ENCODE data around the gene PTTG1IP.
"Not testable (repeated sequence)": the region's sequence is repeated elsewhere in the genome, so short reads cannot be mapped to it uniquely, and the experiment has no call there.

Gene PTTG1IP, protein sequence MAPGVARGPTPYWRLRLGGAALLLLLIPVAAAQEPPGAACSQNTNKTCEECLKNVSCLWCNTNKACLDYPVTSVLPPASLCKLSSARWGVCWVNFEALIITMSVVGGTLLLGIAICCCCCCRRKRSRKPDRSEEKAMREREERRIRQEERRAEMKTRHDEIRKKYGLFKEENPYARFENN

DNA sequence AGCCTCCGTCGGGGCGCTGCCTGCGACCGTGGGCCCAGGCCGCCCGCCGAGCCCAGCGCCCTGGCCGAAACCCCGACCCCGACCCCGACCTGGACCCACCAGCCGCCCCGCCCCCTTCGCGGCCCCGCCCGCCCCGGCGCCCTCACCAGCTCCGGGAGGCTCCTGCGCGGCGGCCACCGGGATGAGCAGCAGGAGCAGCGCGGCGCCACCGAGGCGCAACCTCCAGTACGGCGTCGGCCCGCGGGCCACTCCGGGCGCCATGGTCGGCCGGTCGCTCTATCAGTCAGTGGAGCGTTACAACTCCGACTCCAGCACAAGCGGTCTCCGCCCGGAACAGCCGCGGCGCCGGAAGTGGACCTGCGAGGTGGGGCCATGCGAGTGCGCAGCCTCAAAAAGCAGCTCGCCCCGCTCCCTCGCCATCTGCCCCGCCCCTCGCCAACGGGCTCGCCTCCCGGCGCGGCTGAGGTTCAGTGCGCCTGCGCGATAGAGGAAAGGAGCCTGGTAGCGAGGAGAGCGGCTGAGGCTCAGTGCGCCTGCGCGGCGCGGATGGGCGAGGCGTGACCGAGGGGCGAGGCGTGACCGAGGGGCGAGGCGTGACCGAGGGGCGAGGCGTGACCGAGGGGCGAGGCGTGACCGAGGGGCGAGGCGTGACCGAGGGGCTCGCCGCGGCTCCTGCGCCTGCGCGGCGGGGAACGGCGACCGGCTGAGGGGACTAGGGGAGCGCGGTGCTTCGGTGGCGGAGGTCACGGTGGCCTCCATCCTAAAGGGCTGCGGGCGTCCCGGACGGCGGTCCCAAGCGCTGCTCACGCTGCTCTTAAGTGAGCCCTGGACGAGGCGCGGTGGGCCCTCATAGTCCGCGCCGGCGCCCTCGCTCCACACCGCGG, at the start of gene PTTG1IP:
Gene PTTG1IP, minus strand, starts transcription at position 335 of the 884 bp plus-strand sequence. Its CDS starts 74 bp downstream, at position 261.
- peak; percentile 99 for DNase-seq (ENCODE audit: low read depth in 1 of 2, low spot score in 1 of 2)

DNA sequence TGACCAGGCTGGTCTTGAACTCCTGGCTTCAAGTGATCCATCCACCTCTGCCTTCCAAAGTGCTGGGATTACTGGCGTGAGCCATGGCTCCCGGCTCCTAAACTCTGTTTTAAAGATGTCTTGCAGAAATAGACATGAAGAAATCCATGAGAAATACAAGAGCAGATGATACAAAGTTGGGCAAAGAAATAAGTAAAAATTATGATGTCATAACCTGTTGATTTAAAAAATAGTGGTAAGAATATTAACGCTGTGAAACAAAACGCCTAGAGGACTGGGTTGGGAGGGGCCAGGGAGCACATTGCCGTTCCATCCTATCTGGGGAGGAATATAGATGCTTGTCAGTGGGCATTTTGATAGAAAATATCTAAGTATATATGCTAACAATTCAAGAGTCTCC, 48.4 kb upstream of the PTTG1IP start:
- no peak for DNase-seq (ENCODE audit: low read depth in 1 of 2, low spot score in 1 of 2)

DNA sequence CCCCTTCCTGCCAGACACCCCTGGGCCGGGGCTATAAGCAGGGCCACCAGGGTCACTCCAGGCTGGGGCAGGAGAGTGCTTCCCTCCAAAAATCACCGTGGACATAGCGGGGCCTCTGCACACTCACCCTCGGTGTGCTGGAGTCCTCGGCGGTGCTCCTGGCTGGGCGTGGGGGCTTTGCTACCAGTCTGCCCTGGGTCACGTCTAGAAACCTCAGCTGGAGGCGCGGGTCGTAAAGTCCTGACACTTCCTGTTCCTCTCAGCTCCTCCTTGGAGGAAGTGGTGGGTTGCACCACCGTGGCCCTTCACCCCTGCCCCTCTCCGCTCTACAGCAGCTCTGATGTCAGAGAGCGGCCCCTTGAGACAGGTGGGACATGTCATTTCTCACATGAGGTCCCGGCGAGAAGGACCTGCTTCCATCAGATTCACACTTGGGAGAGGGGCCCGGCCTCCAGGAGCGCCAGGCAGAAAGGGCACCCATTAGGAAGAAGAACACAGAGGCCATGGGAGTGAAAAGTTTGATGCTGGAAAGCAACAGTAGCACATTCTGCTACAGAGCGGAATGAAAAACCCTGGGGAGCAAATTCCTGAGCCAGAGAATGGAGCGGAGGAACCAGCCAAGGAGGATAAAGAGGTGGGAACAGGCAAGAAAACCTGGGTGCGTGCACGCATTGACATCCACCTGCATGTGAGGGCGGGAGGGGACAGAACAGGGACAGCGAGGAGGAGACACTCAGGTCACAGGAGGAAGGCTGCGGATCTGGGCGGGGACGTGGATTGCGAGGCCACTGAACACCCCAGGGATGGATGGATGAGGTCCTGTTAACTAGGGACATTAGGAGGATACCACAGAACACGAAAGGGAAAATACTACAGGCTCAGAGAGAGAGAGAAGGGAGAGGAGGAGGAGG, 47.5 kb upstream of the PTTG1IP start, which contains the start of gene ITGB2:
Gene ITGB2, minus strand, starts transcription at position 206 of the 911 bp plus-strand sequence. CDS start 10,117 bp downstream, outside the sequence.
- peak in 1 of 2 donors; percentile 37 for DNase-seq (ENCODE audit: low read depth in 1 of 2, low spot score in 1 of 2)

DNA sequence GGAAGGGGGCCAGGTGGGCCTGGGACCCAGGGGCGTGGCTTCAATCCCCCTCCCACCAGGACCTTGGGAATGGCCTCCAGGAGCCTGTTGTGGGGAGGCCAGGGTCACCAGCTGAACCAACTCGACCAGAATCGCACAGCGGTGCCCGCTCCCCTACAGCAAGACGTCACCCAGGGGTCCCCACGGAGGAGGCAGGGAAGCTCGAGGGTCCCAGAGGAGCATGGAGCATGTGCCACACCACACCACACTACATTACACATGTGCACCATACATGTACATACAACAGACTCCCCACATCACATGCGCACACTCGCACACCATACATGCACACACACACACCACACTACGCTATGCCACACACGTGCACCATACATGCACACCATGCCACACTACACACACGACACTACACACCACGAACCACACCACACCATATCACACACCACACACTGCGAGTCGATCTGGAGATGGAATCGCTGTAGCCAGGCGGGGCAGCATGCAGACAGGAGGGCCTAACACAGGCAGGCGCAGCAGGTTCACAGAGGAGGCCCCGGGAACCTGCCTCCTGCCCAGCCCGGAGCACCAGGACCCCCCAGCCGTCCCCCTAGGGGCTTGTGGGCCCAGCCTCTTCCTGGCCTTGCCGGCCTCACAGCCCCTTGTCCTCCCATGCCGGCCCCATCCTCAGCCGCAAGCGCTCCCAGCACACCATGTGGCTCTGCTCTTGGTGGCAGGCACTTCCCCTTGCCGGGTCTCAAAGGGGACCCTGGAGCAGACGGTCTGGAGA, 46.6 kb upstream of the PTTG1IP start:
- no peak for DNase-seq (ENCODE audit: low read depth in 1 of 2, low spot score in 1 of 2)

DNA sequence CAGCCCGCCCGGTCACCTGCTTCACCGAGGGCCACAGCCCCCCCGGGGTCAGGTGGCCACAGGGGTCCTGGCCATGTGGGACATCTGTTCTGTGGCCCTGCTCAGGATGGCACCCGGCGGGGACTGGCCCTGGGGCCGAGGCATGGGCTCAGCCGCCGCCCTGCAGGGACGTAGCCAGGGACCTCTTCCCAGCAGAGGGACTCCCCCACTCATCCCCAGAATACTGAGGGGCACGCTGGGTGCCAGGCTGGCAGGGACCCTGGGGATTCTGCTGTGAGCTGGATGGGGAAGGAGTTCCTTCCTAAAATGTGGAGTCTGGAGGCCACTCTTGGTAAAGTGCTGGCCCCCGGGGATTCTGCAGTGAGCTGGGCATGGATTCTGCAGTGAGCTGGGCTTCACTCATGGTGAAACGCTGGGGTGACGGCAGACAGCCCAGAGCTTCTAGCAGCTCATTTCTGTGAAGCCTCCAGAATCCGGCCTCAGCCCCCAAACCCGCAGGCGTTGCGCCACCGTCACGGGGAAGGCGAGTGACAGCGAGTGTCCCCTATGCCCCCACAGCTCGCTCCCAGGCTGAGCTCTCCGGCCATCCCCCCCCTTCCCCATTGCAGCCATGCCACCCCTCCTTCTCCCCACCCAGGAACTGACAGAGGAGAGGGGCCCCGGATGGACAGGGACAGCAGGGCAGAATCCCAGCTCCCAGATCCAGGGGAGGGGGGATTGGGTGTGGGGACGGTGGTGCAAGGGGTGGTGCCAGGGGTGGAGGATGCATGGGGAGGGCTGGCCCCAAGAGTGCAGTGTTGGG, 45.8 kb upstream of the PTTG1IP start:
- no peak for DNase-seq (ENCODE audit: low read depth in 1 of 2, low spot score in 1 of 2)

DNA sequence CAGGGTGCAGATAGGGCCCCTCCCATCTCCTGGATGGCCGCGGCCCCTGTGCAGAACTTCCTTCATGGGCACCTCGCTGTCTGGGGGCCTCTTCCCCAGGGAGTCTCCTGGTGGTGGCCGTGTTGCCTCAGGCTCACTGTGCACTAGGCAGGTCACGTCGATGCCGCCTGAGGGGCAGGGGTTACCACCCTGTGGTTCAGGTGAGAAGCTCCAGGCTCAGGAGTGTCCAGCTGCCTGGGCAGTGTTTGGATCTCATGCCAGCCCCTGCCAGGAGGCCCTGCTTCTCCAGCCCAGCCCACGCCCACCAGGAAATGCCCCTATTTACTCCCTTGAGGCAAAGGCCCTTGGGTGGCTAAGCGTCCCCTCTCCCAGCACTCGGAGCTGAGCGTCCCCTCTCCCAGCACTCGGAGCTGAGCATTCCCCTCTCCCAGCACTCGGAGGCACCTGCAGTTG, 45.1 kb upstream of the PTTG1IP start:
- DNase-seq (ENCODE audit: low read depth in 1 of 2, low spot score in 1 of 2), result no peak

DNA sequence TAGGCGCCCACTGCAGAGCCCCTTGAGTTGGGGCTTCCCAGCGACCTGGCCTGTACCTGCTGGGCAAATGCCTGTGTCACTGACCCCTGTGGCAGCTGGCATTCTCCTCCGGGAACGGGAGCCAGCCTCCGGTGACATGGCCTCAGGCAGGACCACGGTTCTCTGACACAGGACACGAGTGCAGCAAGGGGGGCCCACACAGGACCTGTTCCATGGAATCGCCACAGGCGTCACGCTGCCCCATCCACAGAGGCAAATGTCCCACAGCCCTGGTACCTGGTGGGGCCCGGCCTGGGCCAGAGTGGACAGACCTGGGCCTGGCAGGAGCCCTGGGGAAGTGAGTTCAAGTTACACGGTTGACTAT, 44.6 kb upstream of the PTTG1IP start:
- no peak for DNase-seq (ENCODE audit: low read depth in 1 of 2, low spot score in 1 of 2)

DNA sequence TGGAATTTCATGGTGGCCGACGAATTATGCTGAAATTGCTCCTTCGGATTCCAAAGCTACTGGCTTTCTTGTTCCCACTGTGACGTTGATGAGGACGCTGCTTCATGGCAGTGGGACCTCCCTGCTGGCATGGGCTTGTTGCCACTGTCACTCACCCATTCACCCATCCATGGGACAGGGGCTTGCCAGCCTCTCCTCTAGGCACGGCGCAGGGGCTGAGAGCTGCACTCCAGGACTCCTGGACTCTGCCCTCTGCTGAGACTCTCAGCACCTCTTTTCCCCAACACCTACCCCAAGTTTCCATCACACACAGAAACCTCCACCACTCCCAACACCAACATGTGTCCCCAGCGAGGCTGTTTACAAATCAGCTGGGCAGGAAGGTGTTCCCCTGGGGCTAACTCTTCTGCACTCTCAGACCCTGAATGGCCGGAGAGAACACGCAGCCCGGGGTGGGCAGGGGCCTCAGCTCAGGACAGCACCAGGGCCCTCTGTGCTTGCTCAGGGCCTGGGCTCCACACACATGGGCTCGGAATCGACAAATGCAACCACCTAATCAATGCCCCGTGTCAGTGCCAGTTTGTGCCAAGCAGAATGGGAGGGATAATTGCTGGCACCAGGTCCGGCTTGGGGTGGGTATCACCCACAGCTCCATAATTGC, 44.1 kb upstream of the PTTG1IP start:
- DNase-seq (ENCODE audit: low read depth in 1 of 2, low spot score in 1 of 2), result no peak

DNA sequence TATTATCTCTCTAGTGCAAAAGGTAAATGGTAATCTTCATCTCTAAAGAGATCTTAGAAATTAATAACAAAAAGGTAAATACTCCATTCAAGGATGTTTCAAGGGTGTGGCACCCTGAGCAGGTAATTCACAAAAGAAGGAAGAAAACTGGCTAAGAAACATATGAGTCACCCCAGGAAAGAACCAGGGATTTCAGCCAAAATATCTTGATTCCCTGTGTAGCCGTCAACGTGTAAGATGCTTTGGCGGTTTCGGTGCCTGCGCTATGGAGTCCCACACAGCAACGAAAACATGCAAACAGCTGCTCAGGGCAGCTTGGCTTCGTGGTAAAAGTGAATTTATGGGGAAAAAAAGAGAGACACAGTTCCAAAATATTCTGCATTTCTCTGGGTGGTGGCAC, 43.5 kb upstream of the PTTG1IP start:
- no peak for DNase-seq (ENCODE audit: low read depth in 1 of 2, low spot score in 1 of 2)

DNA sequence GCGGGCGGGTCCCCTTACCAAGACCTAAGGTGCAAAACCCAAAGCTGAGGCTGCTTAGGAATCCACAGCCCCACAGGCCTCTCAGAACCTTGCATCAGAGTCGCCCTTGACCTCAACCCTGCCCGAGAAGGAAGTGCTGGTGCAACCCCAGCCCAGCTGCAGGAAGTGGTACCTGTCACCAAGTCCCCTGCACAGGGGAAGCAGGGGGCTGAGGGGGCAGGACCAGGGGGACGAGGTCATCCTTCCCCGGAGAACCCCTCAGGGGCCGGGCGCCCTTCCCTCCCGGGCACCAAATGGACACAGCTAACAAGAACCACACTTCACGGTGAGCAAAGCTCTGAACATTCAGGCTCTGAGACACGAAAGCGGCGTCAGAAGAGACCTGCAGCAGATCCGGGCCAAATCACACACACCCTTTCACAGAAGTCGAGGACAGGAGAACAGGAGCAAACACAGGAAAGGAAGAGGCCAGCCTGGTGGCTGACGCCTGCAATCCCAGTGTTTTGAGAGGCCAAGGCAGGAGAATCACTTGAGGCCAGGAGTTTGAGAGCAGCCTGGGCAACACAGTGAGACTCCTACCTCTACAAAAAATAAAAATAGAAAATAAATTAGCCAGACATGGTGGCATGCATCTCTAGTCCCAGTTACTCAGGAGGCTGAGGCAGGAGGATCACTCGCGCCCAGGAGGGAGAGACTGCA, 40.8 kb upstream of the PTTG1IP start:
- DNase-seq (ENCODE audit: low read depth in 1 of 2, low spot score in 1 of 2), result peak in 1 of 2 donors; percentile 32

DNA sequence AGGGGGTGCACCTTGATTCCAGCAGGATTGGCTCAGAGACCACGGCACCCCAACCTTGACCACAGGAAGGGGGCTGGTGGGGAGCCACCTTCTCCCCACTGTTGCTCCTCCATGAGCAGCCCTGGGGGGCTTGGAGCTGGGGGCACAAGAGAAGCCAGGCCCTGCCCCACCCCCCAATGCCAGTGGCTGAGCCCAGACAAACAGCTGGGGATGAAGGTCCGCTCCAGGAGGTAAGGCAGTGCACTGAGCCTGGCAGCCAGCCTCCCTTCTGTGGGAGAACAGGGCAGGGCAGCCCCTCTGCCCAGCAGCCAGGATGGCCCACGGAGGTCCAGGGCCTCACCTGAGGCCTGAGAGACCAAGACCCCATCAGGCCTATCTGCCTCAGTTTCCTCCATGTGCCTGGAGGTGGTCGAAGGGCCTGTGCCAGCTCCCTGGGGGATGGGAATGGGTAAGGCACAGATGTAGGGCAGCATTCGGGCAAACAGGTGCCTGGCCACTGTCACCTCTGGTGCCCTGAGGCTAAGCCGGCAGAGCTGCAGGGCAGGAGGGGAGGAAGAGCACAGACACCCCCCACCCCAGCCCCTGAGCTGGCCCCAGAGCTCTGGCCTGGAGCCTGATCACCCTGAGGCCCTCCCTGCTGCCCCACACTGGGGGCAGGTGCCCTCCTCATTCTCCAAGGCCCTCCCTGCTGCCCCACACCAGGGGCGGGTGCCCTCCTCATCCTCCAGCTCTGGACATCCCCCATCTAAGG, 40.1 kb upstream of the PTTG1IP start:
- DNase-seq (ENCODE audit: low read depth in 1 of 2, low spot score in 1 of 2), result no peak

DNA sequence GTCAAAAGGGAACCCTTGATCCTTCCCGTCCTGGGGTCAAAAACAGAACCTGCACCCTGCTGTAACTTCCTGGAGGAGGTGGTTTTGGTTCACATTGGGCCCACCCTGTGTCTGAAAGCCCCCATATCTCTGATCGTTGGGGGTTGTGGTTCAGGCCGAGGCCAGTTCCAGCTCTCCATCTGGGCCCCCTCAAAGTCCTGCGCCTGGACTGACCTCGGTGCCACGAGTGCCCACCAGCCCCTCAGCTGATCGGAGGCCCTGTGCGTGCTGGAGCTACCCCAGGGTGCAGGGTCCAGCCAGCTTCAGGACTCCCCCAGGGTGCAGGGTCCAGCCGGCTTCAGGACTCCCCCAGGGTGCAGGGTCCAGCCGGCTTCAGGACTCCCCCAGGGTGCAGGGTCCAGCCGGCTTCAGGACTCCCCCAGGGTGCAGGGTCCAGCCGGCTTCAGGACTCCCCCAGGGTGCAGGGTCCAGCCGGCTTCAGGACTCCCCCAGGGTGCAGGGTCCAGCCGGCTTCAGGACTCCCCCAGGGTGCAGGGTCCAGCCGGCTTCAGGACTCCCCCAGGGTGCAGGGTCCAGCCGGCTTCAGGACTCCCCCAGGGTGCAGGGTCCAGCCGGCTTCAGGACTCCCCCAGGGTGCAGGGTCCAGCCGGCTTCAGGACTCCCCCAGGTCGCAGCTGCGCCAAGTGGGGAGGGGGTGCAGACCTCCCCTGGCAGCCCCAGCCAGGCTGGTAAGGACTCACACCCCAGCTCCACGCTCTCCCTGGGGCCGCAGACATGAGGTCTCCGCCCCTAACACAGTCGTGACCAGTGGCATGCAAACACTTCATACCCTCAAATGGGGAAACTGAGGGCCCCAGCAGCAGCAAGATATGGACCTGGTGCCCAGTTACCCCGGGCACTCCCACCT, 39.3 kb upstream of the PTTG1IP start:
- DNase-seq (ENCODE audit: low read depth in 1 of 2, low spot score in 1 of 2), result not testable (repeated sequence)

DNA sequence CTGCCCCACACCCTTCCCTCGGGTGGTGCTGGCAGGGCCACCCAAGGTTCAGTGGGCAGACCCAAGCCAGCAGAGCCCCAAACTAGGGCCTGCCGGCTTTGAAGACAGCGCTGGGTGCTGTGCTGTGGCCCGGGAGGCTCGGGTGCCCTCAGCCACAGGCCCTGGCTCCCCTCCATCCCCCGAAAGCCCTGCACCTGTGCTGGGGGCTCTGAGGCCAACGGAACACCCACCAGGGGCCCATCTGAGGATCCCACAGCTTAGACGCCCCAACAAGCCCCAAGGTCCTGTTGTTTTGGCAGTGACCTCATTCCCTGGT, 38.6 kb upstream of the PTTG1IP start:
- no peak for DNase-seq (ENCODE audit: low read depth in 1 of 2, low spot score in 1 of 2)

DNA sequence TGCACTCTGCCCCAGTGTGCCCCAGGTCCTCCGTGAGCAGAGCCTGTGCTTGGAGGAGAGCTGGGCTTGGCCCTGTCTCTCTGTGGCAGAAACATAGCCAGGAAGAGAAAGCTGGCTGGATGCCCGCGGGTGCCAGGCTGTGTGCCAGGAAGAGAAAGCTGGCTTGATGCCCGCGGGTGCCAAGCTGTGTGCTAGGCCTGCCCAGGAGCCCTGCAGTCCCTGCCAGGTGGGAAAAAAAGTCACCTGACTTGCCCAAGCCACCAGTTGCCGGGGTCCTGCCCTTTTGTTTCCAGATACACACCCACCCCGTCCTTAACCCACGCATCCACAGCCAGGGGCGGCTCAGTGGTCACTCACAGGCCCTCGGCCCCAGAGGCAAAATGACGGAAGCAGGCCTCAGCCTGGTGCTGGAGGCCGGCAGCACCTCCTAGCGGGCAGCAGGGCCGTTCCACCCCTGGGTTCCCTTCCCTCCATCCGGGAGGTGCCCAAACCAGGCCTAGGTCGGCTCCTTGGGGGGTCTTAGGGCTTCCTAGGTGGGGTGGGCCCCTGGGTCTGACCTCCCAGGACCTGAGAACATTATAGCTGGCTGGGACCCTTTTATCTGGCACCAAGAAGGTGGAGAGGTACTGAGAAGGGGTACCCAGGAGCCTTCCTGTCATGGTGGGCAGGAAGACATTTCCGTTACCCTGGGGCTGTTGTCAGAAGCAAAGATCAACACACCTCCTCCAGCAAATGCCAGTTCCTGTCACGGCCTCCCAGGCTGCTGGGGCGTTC, 38.1 kb upstream of the PTTG1IP start:
- peak; percentile 35 for DNase-seq (ENCODE audit: low read depth in 1 of 2, low spot score in 1 of 2)

DNA sequence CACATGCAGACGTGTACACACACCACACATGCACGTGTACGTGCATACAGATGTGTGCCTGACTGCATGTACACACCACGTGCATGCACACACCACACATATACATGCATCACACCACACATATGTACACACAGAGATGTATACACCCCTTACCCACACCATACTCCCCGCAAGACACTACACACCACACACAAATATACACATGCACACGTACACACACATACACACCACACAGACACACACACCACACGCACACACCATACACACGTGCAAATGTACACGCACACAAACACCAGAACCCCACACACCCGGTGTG, 37.5 kb upstream of the PTTG1IP start:
- DNase-seq (ENCODE audit: low read depth in 1 of 2, low spot score in 1 of 2), result no peak
